Measurements from ENCODE around the gene EPS8.

Gene EPS8

DNA sequence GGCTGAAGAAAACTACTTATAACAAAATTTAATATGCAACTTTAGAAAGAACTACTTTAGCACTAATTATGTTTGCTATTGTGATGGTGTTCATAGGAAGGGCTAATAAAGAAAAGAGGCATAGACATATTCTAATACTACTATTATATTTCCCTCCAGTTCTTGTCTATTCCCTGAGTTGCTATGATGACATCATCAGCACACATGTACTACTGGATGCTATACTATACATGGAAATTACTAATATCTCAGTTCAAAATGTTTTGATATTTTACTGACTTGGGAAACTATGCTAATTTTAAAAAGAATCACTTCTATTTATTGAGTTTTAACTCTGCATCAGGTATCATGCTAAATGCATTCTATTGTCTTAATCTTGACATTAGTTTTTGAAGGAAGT lies 101.6 kb downstream of the EPS8 start:
- DNase-seq, result no peak

DNA sequence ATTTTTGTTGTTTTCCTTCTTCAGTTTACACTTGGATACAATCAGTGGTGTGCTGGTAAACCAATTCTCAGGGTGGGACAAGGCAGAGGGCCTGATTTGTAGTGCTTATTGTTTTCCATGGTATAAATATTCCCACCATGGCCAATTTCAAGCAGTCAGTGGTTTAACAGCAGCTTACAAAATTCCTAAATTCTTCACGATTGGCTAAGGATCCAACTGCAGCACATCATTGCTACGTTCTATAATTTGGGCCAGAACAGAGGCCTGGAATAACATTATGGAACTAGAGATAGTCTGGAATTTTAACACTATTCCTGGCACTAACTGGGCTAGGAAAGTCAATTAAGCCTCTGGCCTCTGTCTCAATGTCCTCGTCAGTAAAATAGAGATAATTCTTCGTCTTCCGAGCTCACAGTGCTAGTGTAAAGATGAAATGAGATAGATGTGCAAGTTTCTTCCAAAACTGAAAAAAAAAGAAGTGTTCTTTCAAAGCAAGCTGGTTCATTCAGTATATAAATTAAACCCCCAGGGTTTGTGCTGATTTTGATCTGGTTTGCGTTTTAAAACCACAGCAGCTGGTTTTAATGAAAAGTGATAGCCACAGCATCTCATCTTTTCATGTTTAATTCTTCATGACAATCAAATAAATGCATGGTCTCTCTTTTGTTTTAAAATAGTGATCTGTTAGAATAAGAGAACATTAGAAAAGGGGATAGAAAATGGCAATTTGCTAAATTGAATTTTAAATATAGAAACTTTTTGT lies 104.1 kb downstream of the EPS8 start:
- DNase-seq, result no peak

DNA sequence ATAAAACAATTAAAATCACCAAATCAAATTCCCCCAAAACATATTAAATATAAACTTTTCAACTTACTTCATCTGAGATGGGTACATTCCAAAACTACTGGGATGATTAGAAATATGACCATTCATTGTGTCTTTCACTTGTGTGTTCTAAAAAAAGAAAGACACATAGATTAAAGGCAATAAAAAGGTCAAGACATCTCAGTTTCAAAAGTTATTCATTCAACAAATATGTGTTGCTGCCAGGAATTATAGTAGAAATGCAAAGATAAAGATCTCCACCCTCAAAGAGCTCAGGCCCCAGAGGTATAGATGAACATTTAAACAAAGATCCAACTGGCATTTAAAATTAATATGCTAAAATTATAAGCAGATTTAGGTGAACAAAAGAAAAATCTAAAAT lies 106.4 kb downstream of the EPS8 start:
- DNase-seq, result no peak

DNA sequence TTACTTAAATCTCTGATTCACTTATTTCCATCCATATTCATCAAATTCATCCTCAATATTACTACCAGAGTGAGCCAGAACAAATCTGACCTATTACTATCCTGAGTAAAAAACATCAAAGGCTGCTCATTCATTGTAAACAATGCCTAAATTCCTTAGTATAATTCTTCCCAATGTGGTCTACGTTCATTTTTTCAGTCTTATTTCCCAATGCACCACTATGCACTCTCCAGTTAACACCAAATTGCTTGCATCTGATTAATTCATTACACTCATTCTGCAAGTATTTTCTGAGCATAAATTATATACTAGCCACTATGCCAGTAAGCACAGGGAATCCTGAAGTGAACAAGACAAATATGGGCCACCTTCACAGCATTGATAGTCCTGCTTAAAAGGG lies 110.0 kb downstream of the EPS8 start:
- no peak for DNase-seq

DNA sequence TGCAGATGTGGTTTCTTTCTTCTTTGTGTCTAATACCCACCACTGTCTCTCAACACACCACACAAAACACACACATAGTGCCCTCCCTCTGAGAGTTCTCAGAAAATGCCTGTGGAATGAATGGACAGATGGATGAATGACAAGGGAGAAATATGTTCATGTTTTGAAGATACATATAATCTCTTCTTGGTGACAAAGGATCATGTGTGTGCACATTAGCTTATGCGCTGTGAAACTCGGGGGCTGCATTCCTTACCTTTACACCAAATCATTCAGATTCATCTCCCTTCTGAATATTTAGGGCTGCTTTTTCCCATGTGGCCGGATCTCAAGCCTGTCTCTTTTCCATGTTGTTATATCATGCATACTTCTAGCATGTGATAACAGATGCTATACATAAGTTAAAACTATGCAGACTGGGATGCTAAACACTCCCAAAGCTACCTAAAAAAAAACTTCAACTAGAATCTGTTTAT lies 111.4 kb downstream of the EPS8 start:
- DNase-seq, result no peak

DNA sequence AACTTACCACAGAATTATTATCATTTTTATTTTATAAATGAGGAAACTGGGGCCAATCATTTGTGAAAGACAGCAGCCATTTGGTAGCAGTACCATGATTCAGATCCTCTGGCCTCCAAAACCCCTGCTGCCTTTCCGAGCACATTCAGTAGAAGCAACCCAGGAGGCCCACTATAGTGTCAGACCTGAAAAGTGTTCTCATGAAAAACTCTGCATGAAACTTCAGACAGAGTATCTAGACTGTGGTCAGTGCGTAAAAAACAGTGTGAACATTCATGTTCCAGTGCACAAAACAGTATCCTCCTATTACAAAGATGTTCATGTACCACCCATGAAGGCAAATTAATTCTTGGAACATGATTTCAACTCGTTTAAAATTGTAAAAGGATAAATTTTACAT lies 112.0 kb downstream of the EPS8 start:
- DNase-seq, result no peak

DNA sequence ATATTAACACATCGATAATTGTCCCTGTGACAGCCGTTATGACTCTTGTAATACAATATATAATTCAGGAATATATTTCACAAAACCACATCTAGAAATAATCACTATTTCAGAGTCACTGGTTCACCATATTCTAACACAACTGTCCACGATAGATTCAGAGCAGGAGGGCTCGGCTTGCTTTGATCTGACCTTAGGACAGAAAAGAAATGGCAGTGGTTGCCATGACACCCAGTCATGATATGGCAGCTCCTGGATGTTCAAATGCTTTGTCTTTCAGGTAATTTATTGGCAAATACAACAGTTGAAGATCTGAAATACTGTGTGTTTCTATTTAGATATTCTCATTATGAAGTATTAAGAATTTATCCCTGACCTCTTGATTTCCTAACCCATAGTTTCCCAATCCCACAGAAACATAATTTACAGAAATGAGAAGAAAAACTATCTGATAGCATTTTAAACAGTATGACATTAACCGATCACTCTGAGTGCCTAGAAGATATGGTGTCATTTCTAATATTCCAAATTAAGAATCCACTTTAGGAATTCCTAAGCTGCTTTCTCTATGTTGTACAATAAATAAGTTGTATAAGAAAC lies 116.4 kb downstream of the EPS8 start:
- DNase-seq, result no peak

DNA sequence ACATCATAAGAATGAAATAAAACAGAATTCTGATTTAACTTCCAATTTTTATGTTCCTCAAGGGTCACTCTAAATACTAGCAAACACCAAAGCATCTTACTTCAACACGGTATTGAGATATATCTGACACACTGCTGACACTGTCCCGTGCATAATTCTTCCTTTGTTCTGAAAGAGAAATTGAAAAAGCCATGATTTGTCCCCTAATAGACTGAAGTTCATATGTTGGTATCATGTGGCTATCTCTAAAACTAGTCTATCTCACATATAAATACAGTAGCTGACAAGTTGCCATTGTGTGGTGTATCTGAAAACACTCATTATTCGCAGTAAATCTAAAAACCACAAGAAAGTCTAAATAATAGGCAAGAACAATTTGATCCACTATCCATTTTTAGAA lies 118.4 kb downstream of the EPS8 start:
- DNase-seq, result no peak

DNA sequence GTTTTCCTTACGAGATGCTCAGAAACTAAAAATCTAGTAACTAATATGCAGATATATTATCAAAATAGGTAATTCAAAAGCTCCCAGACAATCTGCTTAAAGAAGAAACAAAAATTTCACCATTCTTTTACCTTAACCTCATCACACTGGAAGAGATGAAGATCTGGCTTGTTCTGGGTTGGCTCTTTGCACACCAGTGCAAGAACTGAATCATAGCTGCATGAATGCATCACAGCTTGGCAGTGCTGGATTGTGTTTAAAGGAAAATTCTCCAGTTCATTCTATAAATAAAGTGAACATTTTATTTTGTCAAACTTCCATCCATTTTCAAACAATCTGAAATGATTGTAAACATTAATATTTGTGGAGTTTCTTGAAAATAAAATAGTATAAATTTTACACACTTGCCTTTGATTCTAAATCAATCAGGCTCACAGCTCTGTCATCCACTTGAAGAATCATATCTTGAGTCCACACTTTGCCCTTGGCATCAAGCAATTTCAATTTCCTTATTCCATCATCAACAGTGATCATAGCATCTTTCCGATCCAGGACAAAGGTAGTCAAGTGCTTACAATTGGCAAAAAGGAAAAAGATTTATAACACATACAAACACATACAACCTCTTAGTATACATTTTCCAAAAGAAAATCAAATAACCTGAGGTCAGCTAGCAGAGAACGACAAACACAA lies 119.8 kb downstream of the EPS8 start:
- no peak for DNase-seq

DNA sequence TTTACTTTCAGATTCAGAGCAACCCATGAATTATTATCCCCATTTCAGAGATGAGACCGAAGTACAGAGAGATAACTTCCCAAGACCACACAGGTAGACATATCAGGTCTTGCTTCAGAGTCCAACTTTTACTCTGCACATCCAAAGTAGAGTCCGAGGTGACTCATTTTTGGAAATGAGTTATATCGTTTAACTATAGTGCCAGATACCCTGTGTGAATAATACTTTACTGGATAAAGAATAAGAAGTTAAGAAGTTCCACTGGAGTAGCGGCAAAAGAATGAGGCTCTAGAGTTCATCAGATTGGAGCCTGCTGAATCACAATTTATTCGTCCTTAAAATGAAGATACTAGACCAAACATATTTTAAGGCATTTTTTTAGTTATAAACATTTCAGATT lies 124.7 kb downstream of the EPS8 start:
- no peak for DNase-seq

DNA sequence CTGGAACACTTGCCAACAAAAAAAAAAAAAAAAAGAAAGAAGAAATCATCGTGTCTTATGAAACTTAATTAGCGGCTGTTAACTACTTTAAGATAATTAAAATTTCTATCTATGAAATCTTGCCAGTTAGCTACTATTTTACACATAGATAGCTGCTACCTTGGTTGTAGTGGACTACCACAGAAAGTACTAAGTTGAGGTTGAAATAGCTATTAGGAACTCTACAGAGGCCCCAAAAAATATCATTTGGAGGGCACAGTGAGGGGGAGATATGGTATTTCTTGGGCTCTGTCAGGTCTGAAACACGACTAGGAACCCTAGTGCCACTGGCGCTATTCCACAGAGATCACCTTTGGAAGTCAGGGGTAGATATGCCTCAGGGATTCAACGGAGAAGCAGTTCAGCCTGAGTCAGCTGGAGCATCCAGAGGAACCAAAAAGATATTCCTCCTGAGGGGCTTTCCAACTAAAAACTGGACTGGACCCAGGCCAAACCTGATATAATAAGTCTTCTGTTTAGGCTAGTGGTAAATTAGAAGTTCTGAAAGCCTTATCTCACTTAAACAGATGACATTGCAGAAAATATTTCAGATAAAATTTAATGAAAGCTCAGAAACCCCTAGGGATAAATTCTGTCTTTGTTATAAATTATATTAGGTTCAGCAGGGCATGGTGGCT lies 126.1 kb downstream of the EPS8 start:
- no peak for DNase-seq

DNA sequence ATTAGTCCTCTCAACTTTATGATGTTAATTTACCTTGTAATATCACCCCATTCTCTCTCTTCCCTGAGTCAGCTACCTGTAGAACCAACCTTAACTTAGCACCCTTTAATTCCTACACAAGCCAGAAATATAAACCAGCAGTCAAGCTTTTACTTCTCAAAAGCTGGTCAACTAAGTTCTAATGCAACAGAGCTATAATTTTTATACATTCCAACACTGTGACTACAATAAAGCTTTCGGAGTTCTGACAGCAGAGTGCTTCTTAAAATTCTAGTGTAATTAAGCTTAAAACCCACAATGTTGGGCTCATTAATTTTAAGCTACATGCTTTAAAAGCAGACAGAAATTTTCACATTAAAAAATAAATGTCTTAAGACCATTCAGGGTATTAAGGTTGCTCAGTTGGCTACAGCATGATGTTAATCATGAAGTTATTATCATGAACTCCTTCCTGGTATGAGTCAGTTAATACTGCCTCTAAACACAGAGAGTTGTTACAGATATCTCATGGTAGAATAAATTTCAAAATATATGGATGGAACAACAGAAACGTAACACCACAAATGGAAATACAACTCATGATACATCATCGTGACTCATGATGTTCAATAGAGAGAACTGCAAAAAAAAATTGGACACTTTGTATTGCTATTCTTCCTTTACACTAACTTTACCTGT lies 126.7 kb downstream of the EPS8 start:
- no peak for DNase-seq

DNA sequence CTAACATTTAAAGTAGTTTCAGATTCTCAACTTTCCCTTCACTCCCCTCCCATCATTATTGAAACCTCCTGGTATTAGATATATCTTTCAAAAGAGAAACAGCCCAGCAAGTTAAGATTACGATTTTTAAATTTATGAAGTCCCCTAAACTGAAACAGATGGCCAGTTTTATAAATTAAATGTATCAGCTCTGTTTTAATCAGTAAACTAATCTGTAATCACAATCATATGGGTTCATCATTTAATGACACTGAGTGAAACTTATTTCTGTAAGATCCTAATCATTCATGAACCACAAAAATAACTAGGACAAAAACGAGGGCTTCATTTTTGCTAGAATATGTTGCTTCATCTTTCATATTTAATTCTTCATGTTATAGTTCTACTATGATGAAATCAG lies 137.8 kb downstream of the EPS8 start:
- no peak for DNase-seq

DNA sequence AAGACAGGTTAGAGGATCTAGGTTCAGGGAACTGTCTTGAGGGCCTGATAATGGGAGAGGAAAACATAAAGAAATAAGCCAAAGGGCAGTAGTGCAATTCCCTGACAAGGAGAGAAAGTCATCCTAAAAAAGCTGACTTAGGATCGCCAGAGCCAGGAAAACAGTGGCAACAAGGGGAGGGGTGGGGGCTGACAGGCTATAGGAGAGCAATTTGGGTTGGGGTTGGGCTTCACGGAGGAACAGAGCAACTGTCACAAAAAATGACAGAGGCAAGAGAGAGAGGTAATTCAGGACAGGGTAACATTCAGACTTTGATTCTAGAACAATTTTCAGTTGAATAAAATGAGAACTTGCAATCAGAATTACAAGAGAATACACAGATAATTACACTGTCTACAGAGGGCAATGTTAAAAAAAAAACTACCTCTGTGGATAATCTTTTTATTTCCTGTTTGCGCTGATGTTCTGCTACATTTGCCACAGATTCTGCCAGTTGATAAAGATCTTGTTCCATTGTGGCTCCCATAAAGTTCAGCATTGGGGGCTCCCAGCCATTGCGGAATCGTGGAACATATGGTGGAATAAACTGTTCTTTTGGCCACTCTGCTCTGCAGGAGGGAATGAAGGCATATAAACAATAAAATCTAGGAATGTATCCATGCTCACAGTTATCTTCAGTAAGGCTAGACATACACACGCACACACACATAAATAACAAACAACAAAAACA lies 138.6 kb downstream of the EPS8 start:
- DNase-seq, result no peak

DNA sequence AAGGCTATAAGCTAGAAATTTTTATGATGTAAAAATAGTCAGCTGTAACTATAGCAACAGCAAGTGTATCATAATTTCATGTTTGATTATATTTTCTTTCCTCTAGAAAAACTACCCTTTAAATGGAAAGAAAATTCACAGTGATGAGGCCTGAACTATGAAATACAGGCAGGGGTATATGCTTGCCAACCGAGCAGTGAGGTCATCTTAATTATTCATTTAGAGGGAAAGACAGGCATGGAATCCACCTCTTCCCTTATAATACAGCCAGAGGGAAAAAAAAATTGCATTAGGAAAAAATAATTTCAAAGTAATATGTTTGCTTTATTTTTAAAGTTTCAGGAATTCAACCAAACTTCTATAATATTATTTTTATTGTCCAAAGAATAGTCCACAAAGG lies 139.8 kb downstream of the EPS8 start:
- DNase-seq, result no peak

DNA sequence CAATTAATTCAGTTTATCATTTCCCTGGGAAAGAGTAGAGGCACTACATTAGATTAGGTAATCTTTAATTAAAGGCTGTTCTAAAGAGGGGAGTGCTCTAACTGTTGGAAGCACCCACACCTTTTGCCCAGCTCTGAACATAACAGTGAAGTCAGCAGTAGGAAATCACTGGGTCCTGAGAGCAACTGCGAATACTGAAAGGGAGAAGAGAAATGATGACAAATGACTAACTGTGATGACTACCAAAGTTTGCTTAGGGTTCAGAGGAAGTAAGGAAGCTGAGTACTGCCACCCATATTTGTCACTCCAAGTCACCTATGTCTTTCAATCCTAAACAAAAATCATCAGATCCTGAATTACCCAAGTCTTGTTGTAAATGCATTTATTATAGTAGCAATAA lies 140.6 kb downstream of the EPS8 start:
- no peak for DNase-seq

DNA sequence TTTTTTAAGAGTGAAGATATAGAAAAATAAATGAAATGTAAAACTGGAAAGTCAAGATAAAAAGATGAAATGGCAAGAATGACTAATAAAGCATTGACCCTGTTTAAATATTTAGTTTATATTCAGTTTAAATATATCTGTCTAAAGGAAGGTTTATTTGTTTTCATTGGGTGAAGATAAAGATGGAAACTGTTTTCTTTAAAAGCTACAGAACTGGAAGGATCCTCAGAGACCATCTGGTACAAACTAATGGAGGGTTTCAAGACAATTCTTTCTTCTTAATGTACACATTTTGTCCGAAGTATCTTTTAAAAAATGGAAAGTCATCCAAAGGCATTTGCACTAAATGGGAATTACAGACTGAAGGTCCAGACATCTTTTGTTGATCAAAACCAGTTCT lies 142.6 kb downstream of the EPS8 start:
- no peak for DNase-seq

DNA sequence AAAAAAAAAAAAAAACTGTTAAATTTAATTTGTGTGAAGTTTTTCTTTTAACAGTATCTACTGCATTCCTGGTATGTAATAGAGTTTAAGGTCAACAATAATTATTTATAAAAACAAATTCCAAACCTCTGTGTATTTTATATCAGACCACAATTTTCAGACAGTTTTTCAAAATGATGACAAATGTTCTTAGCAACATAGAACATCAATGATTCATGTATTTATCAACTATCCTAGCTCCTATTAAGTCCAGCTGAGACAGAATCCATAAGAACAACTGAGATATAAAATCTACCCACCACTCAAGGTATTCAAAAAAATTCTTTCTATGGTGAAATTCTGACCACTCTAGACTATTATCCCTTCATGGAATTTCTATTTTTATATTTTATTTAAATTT lies 144.5 kb downstream of the EPS8 start:
- no peak for DNase-seq

DNA sequence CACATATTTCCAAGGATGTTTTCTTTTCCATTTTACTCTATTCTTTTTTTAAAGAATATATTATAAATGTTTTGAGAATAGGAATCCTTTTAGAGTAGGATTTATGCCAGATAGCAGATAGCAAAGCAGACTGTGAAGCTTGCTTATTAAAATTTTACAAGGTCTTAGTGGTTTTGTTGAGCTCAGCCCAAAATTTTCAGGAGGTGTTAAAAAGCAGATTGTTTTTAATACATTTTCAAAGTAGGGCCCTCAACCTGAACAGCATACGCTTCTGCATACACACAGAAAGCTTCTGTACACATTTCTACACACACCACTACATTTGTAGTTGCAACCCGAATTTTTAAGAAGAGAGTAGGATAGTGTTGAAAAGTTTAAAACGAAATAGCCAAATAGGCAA lies 151.0 kb downstream of the EPS8 start:
- no peak for DNase-seq

DNA sequence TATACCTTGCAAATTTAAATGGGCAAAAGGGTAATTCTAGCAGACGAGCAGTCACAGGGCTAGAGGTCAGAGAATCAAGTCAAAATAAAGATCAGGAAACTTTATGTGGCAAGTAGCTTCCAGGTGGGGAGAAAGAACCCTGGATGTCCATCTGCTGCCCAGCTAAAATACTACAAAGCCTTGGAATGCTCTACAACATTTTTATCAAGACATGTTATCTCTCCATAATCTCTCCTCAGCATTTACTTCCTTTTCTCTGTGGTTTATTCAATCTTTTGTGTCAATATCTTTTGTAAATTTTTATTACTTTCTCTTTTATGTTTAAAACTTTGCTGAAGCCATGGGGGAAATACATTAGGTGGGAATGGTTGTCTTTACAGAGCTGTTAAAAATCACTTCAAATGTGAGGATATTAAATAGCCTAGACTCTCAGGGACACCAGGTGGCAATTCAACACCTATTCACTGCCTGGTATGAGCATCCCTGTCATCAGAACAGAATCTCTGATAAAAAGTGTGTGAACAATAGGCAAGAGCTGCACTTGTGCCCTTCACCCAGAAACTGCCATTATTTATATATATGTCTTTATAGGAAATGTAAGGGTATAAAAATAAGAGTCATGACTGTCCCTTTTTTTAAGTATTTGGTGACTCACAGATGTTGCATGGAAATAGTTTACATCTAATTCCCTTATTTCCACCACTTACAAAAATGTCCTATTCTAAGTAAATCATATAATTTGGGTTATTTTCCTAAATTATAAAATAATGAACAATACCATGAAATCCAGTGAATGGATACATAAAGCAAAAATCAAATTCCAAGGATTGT lies 152.9 kb downstream of the EPS8 start:
- DNase-seq, result no peak

DNA sequence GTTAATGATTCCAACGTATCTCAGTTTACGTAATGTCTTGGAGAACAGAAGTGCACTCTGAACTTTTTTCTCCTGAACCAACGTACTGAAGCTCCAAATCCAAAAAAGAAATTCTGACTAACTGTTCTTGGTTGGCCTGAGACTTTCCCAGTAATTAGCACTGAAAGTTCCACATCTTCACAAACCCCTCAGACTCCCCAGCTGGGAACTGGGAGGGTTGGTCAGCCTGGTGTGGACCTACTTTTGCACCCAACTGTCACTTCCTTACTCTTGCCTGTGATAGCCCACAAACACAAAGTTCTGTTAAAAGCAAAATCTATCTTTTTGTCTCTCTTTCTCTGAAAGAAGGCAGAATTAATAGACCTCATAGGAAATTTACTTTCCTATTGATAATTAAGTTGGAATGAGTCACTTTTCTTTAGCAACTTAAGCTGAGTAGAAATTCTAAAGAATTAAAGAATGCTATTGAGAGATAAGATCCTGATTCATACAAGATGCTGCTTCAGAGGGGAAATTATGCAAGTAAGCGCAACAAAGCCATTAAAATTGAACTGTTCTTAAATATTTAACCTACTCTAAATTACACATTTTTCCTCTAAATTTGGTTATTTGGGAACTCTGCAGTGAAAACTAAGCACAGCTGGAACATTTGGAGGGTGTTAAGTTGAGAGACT lies 155.0 kb downstream of the EPS8 start:
- no peak for DNase-seq
